Keratinocyte (primary cell): ENCODE data around the gene CDHR2.

Experiments used
- EZH2 ChIP-seq: IDR thresholded peaks from one replicate; pipeline ENCODE4 v1.6.1; 2012; ENCODE audit warnings: inconsistent platforms, mild to moderate bottlenecking, low read length, moderate library complexity
- TF ChIP-seq, protein P1 (sequence below), 3 experiments: IDR thresholded peaks in 1 of 3; conservative IDR thresholded peaks in 1 of 3; optimal IDR thresholded peaks in 1 of 3; 2 replicates in 2 of 3; 3 replicates in 1 of 3; pipeline versions ENCODE3 to v1.5.1; 2011; ENCODE audit warnings: low read length in 3 of 3, mild to moderate bottlenecking in 3 of 3, moderate library complexity in 2 of 3, control low read depth in 1 of 3, inconsistent platforms in 1 of 3; ENCODE audit not compliant: insufficient read depth in 2 of 3; ENCODE audit errors: extremely low read depth in 1 of 3

DNA sequence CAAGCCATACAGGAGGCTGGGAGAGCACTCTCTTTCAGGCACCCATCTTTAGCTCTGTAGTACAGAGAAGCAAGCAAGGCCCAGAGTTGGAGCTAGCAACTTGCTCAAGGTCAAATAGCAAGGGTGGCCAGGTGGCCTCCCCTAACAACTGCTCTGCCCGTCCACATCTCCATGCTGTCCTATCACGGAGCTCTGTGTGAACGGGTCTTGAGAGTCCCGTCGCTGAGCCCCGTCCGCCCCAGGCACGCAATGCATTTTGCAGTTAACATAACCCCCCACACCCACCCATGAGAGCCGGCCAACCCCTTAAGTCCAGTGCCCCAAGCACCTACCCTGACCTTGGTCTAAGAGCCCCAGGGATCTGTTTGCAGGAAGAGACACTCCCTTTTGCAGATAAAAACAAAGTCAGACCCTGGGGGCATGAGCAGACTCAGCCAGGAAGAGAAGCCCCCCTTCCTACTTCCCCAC, 13.4 kb upstream of the CDHR2 start:
- TF ChIP-seq, protein P1, sequence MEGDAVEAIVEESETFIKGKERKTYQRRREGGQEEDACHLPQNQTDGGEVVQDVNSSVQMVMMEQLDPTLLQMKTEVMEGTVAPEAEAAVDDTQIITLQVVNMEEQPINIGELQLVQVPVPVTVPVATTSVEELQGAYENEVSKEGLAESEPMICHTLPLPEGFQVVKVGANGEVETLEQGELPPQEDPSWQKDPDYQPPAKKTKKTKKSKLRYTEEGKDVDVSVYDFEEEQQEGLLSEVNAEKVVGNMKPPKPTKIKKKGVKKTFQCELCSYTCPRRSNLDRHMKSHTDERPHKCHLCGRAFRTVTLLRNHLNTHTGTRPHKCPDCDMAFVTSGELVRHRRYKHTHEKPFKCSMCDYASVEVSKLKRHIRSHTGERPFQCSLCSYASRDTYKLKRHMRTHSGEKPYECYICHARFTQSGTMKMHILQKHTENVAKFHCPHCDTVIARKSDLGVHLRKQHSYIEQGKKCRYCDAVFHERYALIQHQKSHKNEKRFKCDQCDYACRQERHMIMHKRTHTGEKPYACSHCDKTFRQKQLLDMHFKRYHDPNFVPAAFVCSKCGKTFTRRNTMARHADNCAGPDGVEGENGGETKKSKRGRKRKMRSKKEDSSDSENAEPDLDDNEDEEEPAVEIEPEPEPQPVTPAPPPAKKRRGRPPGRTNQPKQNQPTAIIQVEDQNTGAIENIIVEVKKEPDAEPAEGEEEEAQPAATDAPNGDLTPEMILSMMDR (optimal IDR thresholded peaks at IDR 0.05 in 1 of 3, IDR thresholded peaks at IDR 0.05 in 1 of 3, conservative IDR thresholded peaks at IDR 0.05 in 1 of 3; ENCODE audit: extremely low read depth in 1 of 3, insufficient read depth in 2 of 3, low read length in 3 of 3): no peak
- no peak for TF ChIP-seq EZH2
